IMR-90 (cell line): ENCODE data around the gene BUB1B. TPM values are rescaled to one million over a fixed set of nuclear protein-coding genes. Genes with fewer than 3 reads are reported as not detected.
A peak's percentile ranks its signal among the peaks of the same experiment; 100 is the strongest.

Source experiments
- ATAC-seq: fragments of 200-7000 bp; cut with Tn5 transposase; 2 replicates; pipeline ENCODE4 v1.9.1; 2020; ENCODE audit warnings: low read depth, mild to moderate bottlenecking, moderate library complexity
- BruUV-seq: library from RNA; stranded (reverse); fragments of 400-500 nt; replicated peaks from 2 replicates; lab custom pipeline; 2021; lab: Mats Ljungman, UMichigan
- CTCF ChIA-PET: fragments of 300-600 bp; formaldehyde crosslinking; extraction: SDS; loops from one replicate; lab custom pipeline; 2021; ENCODE audit warnings: antibody characterized with exemption; lab: Yijun Ruan, JAX
- POLR2A ChIA-PET: fragments of 300-600 bp; sonication (Branson Sonifier 250); formaldehyde crosslinking; loops from one replicate; lab custom pipeline; 2022; ENCODE audit warnings: antibody characterized with exemption; ENCODE audit not compliant: unreplicated experiment; lab: Charles Lee
- DNase-seq: peaks from one replicate; pipeline ENCODE4 v3.0.0; 2013
- H2AFZ ChIP-seq: replicated peaks from 2 replicates; pipeline ENCODE3; 2013; ENCODE audit warnings: low read length, mild to moderate bottlenecking; ENCODE audit not compliant: poor library complexity
- H2AK5ac ChIP-seq: 2 replicates; pipeline ENCODE4 v1.6.1; 2013; ENCODE audit warnings: low read depth, low read length, inconsistent platforms
- H2AK9ac ChIP-seq: replicated peaks from 2 replicates; pipeline ENCODE3; 2013; ENCODE audit warnings: mild to moderate bottlenecking, low read depth, low read length, moderate library complexity; ENCODE audit not compliant: poor library complexity
- H2BK120ac ChIP-seq: 2 replicates; pipeline ENCODE4 v1.6.1; 2013; ENCODE audit warnings: low read depth, low read length, inconsistent platforms
- H2BK15ac ChIP-seq: 3 replicates; pipeline ENCODE4 v1.6.1; 2013; ENCODE audit warnings: low read depth, low read length, inconsistent platforms
- H2BK20ac ChIP-seq: 2 replicates; pipeline ENCODE4 v1.6.1; 2013; ENCODE audit warnings: low read depth, mild to moderate bottlenecking, inconsistent platforms, low read length, moderate library complexity
- H2BK5ac ChIP-seq: 2 replicates; pipeline ENCODE4 v1.6.1; 2013; ENCODE audit warnings: mild to moderate bottlenecking, low read depth, low read length, inconsistent platforms; ENCODE audit not compliant: poor library complexity, severe bottlenecking
- H3K14ac ChIP-seq: replicated peaks from 2 replicates; pipeline ENCODE4 v1.6.1; 2013; ENCODE audit warnings: low read depth, low read length, inconsistent platforms
- H3K18ac ChIP-seq: 2 replicates; pipeline ENCODE4 v1.6.1; 2013; ENCODE audit warnings: low read depth, low read length, control low read depth
- H3K23ac ChIP-seq: 2 replicates; pipeline ENCODE4 v1.6.1; 2013; ENCODE audit warnings: low read depth, low read length, inconsistent platforms
- H3K27ac ChIP-seq: 2 replicates; pipeline ENCODE4 v1.5.1; 2013; ENCODE audit warnings: mild to moderate bottlenecking, control low read depth, low read length; ENCODE audit not compliant: insufficient read depth
- H3K27me3 ChIP-seq: 2 replicates; pipeline ENCODE4 v1.6.1; 2013; ENCODE audit warnings: low read length; ENCODE audit not compliant: control insufficient read depth, insufficient read depth
- H3K36me3 ChIP-seq: 2 replicates; pipeline ENCODE4 v1.6.1; 2013; ENCODE audit warnings: low read length, mixed read lengths; ENCODE audit not compliant: control insufficient read depth, insufficient read depth
- H3K4ac ChIP-seq: 2 replicates; pipeline ENCODE4 v1.6.1; 2013; ENCODE audit warnings: low read depth, low read length, inconsistent platforms
- H3K4me1 ChIP-seq: 2 replicates; pipeline ENCODE4 v1.6.1; 2013; ENCODE audit warnings: low read length, mixed read lengths; ENCODE audit not compliant: control insufficient read depth, insufficient read depth
- H3K4me2 ChIP-seq: 2 replicates; pipeline ENCODE4 v1.6.1; 2013; ENCODE audit warnings: low read depth, mild to moderate bottlenecking, control low read depth, low read length, moderate library complexity
- H3K4me3 ChIP-seq: 2 replicates; pipeline ENCODE4 v1.5.1; 2013; ENCODE audit warnings: low read depth, mild to moderate bottlenecking, control low read depth, low read length, moderate library complexity; ENCODE audit not compliant: insufficient read depth
- H3K56ac ChIP-seq: 2 replicates; pipeline ENCODE4 v1.6.1; 2013; ENCODE audit warnings: low read length, inconsistent platforms; ENCODE audit not compliant: insufficient read depth; ENCODE audit errors: extremely low read depth
- H3K79me1 ChIP-seq, 2 experiments: 2 replicates each; pipeline ENCODE4 v1.6.1; 2013; ENCODE audit warnings: low read length in 2 of 2, inconsistent platforms in 1 of 2, low read depth in 1 of 2
- H3K9ac ChIP-seq: 2 replicates; pipeline ENCODE4 v1.6.1; 2013; ENCODE audit warnings: low read depth, low read length, control low read depth
- H3K9me1 ChIP-seq: 2 replicates; pipeline ENCODE4 v1.6.1; 2013; ENCODE audit warnings: low read length, inconsistent platforms; ENCODE audit not compliant: insufficient read depth
- H3K9me3 ChIP-seq: 2 replicates; pipeline ENCODE4 v1.6.1; 2013; ENCODE audit warnings: low read length; ENCODE audit not compliant: control insufficient read depth, insufficient read depth
- H4K20me1 ChIP-seq: 2 replicates; pipeline ENCODE4 v1.6.1; 2013; ENCODE audit warnings: low read length, inconsistent platforms; ENCODE audit not compliant: insufficient read depth
- H4K5ac ChIP-seq: 2 replicates; pipeline ENCODE4 v1.6.1; 2013; ENCODE audit warnings: mild to moderate bottlenecking, low read depth, low read length, control low read depth
- H4K8ac ChIP-seq, 2 experiments: 2 replicates each; pipeline ENCODE4 v1.6.1; 2013; ENCODE audit warnings: low read depth in 2 of 2, low read length in 2 of 2, control low read depth in 1 of 2, inconsistent platforms in 1 of 2
- H4K91ac ChIP-seq: 2 replicates; pipeline ENCODE4 v1.6.1; 2013; ENCODE audit warnings: low read depth, low read length, inconsistent platforms; ENCODE audit not compliant: insufficient read depth
- BHLHE40 ChIP-seq: fragments of 150-350 bp; IDR thresholded peaks from 2 replicates; pipeline ENCODE4 v1.6.1; 2016; ENCODE audit warnings: mild to moderate bottlenecking, low read depth, low read length
- CEBPB ChIP-seq: IDR thresholded peaks from 2 replicates; pipeline ENCODE4 v1.6.1; 2012; ENCODE audit warnings: low read depth, low read length, improper control_type of control experiment
- CHD1 ChIP-seq: IDR thresholded peaks from 2 replicates; pipeline ENCODE4 v1.6.1; 2012; ENCODE audit warnings: low read depth, low read length, improper control_type of control experiment
- FOS ChIP-seq: fragments of 150-350 bp; IDR thresholded peaks from 2 replicates; pipeline ENCODE4 v1.6.1; 2016; ENCODE audit warnings: low read depth, low read length
- MAFK ChIP-seq: IDR thresholded peaks from 2 replicates; pipeline ENCODE4 v1.6.1; 2012; ENCODE audit warnings: low read depth, low read length, improper control_type of control experiment
- MAZ ChIP-seq: IDR thresholded peaks from 2 replicates; pipeline ENCODE4 v1.6.1; 2012; ENCODE audit warnings: low read depth, mild to moderate bottlenecking, low read length, improper control_type of control experiment, moderate library complexity, borderline replicate concordance
- MXI1 ChIP-seq: IDR thresholded peaks from 2 replicates; pipeline ENCODE4 v1.6.1; 2012; ENCODE audit warnings: low read depth, mild to moderate bottlenecking, low read length, moderate library complexity, borderline replicate concordance
- NFE2L2 ChIP-seq: fragments of 150-350 bp; IDR thresholded peaks from 2 replicates; pipeline ENCODE4 v1.6.1; 2016; ENCODE audit warnings: low read depth, mild to moderate bottlenecking, low read length
- POLR2A ChIP-seq: IDR thresholded peaks from 2 replicates; pipeline ENCODE4 v1.6.1; 2012; ENCODE audit warnings: mild to moderate bottlenecking, low read depth, low read length
- RAD21 ChIP-seq: IDR thresholded peaks from 2 replicates; pipeline ENCODE4 v1.6.1; 2012; ENCODE audit warnings: low read length, improper control_type of control experiment
- RCOR1 ChIP-seq: IDR thresholded peaks from 2 replicates; pipeline ENCODE4 v1.6.1; 2012; ENCODE audit warnings: mild to moderate bottlenecking, low read length, improper control_type of control experiment; ENCODE audit not compliant: insufficient replicate concordance
- RFX5 ChIP-seq: IDR thresholded peaks from 2 replicates; pipeline ENCODE4 v1.8.0; 2012; ENCODE audit warnings: low read depth, mild to moderate bottlenecking, low read length, moderate library complexity
- SMC3 ChIP-seq: fragments of 150-350 bp; IDR thresholded peaks from 2 replicates; pipeline ENCODE4 v1.6.1; 2016; ENCODE audit warnings: low read depth, mild to moderate bottlenecking, antibody characterized with exemption, low read length, moderate library complexity
- WGBS, 2 experiments: methylation state at CpG; one replicate each; pipeline versions ENCODE4 v1.1.5 to v1.1.7; 2013; ENCODE audit warnings: missing lambda C conversion rate in 2 of 2; ENCODE audit not compliant: insufficient read length in 1 of 2; ENCODE audit errors: extremely low coverage in 2 of 2; 5-methylcytosine and 5-hydroxymethylcytosine counted together
- dilution Hi-C: fragments of 300-500 bp; cut with HindIII; formaldehyde crosslinking; loops from one replicate; pipeline ENCODE4 v1.14.3; 2018; ENCODE audit warnings: low sequenced_read_pairs; ENCODE audit not compliant: unreplicated experiment
- in situ Hi-C: fragments of 300-500 bp; cut with MboI; formaldehyde crosslinking; loops from 3 replicates; pipeline ENCODE4 v1.14.3; 2019; ENCODE audit warnings: low sequenced_read_pairs, inconsistent platforms, mixed read lengths
- intact Hi-C: fragments of 100-400 bp; cut with micrococcal nuclease; formaldehyde crosslinking; loops from 2 replicates; pipeline ENCODE4 v1.10.0; 2022
- polyA plus RNA-seq, 3 experiments: library from polyadenylated mRNA; depleted of rRNA; stranded (reverse); fragments of >200 nt; gene quantifications; 2 replicates each; pipeline ENCODE4 v1.2.3, GENCODE V29; 2012; ENCODE audit warnings: low replicate concordance in 1 of 3
- total RNA-seq: library from RNA; depleted of rRNA; stranded (reverse); fragments of >200 nt; gene quantifications from 2 replicates; pipeline ENCODE4 v1.2.3, GENCODE V29; 2012
- TF ChIP-seq, protein P1 (sequence below): conservative IDR thresholded peaks from 2 replicates; pipeline ENCODE4 v1.5.1; 2012; ENCODE audit warnings: mild to moderate bottlenecking, low read depth, low read length, improper control_type of control experiment
- TF ChIP-seq, protein P2 (sequence below): fragments of 150-350 bp; IDR thresholded peaks from 2 replicates; pipeline ENCODE4 v1.6.1; 2016; ENCODE audit warnings: low read depth, mild to moderate bottlenecking, low read length, moderate library complexity, borderline replicate concordance
- TF ChIP-seq, protein P3 (sequence below): fragments of 150-350 bp; IDR thresholded peaks from 2 replicates; pipeline ENCODE4 v1.6.1; 2017; ENCODE audit warnings: mild to moderate bottlenecking, antibody characterized with exemption, low read length, low read depth

The BUB1B gene
- total and polyA plus RNA-seq, 2 of the 4 experiments (the other 2 are of a cell fraction) = 15.6 to 24.7 TPM

DNA sequence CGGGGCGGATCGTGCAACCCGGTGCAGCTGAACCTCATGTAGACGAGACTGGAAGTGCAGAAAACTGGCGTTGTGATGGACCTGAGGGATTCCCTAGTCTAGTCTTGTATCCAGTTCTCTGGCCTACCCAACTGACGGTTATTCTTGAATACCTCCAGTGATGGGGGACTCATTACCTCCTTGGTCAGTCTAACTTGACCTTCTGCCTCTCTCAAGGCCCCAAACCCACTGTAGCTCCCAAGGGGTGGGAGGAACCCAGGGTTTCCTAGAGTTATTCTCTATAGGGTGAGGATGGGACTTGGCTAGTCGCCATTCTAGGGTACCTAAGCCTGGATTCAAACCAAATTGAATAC, 89.4 kb downstream of the BUB1B start:
- in situ Hi-C loops (no loop called here), intact Hi-C loops (no loop called here), dilution Hi-C loops (no loop called here)
- H3K27me3 ChIP-seq = peaks cover 61% of the 10 kb centered on the region
- H4K91ac ChIP-seq = no peak overlapping the region
- TF ChIP-seq MAZ (no peak), RCOR1 (no peak), NFE2L2 (no peak), SMC3 (no peak), CEBPB (no peak), RFX5 (no peak), CHD1 (no peak), RAD21 (no peak), MAFK (no peak), MXI1 (no peak), POLR2A (no peak), FOS (no peak), BHLHE40 (no peak)
- TF ChIP-seq, protein P1, sequence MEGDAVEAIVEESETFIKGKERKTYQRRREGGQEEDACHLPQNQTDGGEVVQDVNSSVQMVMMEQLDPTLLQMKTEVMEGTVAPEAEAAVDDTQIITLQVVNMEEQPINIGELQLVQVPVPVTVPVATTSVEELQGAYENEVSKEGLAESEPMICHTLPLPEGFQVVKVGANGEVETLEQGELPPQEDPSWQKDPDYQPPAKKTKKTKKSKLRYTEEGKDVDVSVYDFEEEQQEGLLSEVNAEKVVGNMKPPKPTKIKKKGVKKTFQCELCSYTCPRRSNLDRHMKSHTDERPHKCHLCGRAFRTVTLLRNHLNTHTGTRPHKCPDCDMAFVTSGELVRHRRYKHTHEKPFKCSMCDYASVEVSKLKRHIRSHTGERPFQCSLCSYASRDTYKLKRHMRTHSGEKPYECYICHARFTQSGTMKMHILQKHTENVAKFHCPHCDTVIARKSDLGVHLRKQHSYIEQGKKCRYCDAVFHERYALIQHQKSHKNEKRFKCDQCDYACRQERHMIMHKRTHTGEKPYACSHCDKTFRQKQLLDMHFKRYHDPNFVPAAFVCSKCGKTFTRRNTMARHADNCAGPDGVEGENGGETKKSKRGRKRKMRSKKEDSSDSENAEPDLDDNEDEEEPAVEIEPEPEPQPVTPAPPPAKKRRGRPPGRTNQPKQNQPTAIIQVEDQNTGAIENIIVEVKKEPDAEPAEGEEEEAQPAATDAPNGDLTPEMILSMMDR = no peak
- TF ChIP-seq, protein P2, sequence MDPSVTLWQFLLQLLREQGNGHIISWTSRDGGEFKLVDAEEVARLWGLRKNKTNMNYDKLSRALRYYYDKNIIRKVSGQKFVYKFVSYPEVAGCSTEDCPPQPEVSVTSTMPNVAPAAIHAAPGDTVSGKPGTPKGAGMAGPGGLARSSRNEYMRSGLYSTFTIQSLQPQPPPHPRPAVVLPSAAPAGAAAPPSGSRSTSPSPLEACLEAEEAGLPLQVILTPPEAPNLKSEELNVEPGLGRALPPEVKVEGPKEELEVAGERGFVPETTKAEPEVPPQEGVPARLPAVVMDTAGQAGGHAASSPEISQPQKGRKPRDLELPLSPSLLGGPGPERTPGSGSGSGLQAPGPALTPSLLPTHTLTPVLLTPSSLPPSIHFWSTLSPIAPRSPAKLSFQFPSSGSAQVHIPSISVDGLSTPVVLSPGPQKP = no peak
- TF ChIP-seq, protein P3, sequence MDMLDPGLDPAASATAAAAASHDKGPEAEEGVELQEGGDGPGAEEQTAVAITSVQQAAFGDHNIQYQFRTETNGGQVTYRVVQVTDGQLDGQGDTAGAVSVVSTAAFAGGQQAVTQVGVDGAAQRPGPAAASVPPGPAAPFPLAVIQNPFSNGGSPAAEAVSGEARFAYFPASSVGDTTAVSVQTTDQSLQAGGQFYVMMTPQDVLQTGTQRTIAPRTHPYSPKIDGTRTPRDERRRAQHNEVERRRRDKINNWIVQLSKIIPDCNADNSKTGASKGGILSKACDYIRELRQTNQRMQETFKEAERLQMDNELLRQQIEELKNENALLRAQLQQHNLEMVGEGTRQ = no peak
- no peak for ATAC-seq
- H3K36me3 ChIP-seq = no peaks in the 10 kb centered on the region
- no peak overlapping the region for H2BK20ac ChIP-seq
- H3K14ac ChIP-seq = no peak overlapping the region
- no peaks in the 10 kb centered on the region for H3K9me1 ChIP-seq
- no peak overlapping the region for H4K5ac ChIP-seq
- H3K9ac ChIP-seq = no peak overlapping the region
- H2AK9ac ChIP-seq = no peak overlapping the region
- peaks cover 2% of the 10 kb centered on the region; the same call in 1 of the 2 replicates for H3K4me1 ChIP-seq
- no peak overlapping the region for H2BK15ac ChIP-seq
- no peak overlapping the region for H2BK5ac ChIP-seq
- no peak overlapping the region for H3K27ac ChIP-seq
- H3K4me2 ChIP-seq = no peak overlapping the region
- H3K79me1 ChIP-seq = no peaks in the 10 kb centered on the region
- H3K18ac ChIP-seq = no peak overlapping the region
- H3K23ac ChIP-seq = no peak overlapping the region
- no peaks in the 10 kb centered on the region for H3K9me3 ChIP-seq
- no peak overlapping the region for H3K4ac ChIP-seq
- H3K56ac ChIP-seq = no peak overlapping the region
- H2AFZ ChIP-seq = peak overlapping the region; percentile 56
- no peak overlapping the region for H3K4me3 ChIP-seq
- no peak overlapping the region for H2AK5ac ChIP-seq
- POLR2A ChIA-PET = no interaction called here
- no peak overlapping the region for H4K8ac ChIP-seq
- 92% methylated on average over 4 of the region's 8 CpGs; no CpG with 5 or more reads in 1 of the 2 experiments for WGBS, 2 experiments
- H2BK120ac ChIP-seq = no peak overlapping the region
- BruUV-seq = no TSS peak
- CTCF ChIA-PET = interaction anchor here (1.0 kb wide), 1 partner anchor 25 kb away, joined by 3 read pairs; no protein-coding TSS in a partner anchor
- no peak for DNase-seq
- no peaks in the 10 kb centered on the region for H4K20me1 ChIP-seq
